ENCODE measurements around the gene ATF2. TPM values are rescaled to one million over a fixed set of nuclear protein-coding genes. Genes with fewer than 3 reads are reported as not detected.
A peak's percentile ranks its signal among the peaks of the same experiment; 100 is the strongest.

Gene ATF2
- total and polyA plus RNA-seq, 2 experiments from 2014 or later, result 23.0 to 53.5 TPM

DNA sequence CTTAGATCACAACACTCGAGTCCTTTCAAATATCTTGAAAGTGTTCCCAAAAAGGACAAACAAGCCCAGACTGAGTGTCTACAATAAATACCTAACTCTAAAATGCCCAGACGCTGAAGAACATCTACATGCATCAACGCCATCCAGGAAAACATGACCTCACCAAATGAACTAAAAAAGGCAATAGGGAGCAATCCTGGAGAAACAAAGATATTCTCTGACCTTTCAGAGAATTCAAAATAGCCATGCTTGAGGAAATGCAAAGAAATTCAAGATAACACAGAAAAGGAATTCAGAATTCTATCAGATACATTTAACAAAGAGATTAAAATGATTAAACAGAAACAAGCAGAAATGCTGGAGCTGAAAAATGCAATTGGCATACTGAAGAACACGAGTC, 101.6 kb downstream of the ATF2 start:
- H3K4me3 ChIP-seq, result no peak overlapping the region
- no peaks in the 10 kb centered on the region for H3K9me2 ChIP-seq (replicated peaks; ENCODE audit: insufficient read depth)
- H3K4me1 ChIP-seq (ENCODE audit: insufficient read depth), result no peaks in the 10 kb centered on the region
- H3K79me2 ChIP-seq, result no peaks in the 10 kb centered on the region
- no peak overlapping the region for H2AFZ ChIP-seq
- no peaks in the 10 kb centered on the region for H4K20me1 ChIP-seq (ENCODE audit: insufficient read depth, poor library complexity, severe bottlenecking)
- no peaks in the 10 kb centered on the region for H3K9me3 ChIP-seq (ENCODE audit: low read depth)
- H3K27ac ChIP-seq, result no peak overlapping the region
- no peaks in the 10 kb centered on the region for H3K36me3 ChIP-seq (replicated peaks; ENCODE audit: insufficient read depth, low read depth)
- H3K27me3 ChIP-seq, result no peaks in the 10 kb centered on the region
- DNase-seq (ENCODE audit: low spot score), result no peak
- WGBS (ENCODE audit: low lambda C conversion rate, missing lambda C conversion rate), result 97% methylated on average over 4 of the region's 4 CpGs
- TF ChIP-seq EZH2phosphoT487 (IDR thresholded peaks at IDR 0.05; ENCODE audit: low read depth, severe bottlenecking, unreplicated experiment) (no peak), CTCF (IDR thresholded peaks at IDR 0.05; ENCODE audit: poor library complexity) (no peak), EZH2 (IDR thresholded peaks at IDR 0.05; ENCODE audit: borderline replicate concordance) (no peak)
- no peak overlapping the region for H3K4me2 ChIP-seq

DNA sequence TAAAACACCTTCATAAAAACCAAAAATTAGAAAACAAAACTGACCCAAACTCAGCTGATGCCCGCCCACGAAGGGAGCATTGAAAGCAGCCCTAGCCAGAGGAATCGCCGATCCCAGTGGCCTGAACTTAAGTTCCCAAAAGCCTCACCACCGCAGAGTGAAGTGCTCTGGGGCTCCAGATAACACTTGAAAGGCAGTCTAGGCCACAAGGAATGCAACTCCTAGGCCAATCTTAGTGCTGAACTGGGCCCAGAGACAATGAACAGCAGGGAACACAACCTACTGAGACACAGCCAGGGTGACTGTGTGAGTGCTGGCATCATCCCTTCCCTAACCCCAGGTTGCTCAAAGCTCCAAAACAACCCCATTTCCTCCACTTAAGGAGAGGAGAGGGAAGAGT, 103.2 kb downstream of the ATF2 start:
- H3K27ac ChIP-seq, result no peak overlapping the region
- H2AFZ ChIP-seq, result no peak overlapping the region
- H3K4me2 ChIP-seq, result no peak overlapping the region
- H4K20me1 ChIP-seq (ENCODE audit: insufficient read depth, poor library complexity, severe bottlenecking), result no peaks in the 10 kb centered on the region
- H3K9me3 ChIP-seq (ENCODE audit: low read depth), result no peaks in the 10 kb centered on the region
- H3K9me2 ChIP-seq (replicated peaks; ENCODE audit: insufficient read depth), result no peaks in the 10 kb centered on the region
- no peaks in the 10 kb centered on the region for H3K4me1 ChIP-seq (ENCODE audit: insufficient read depth)
- TF ChIP-seq EZH2phosphoT487 (IDR thresholded peaks at IDR 0.05; ENCODE audit: low read depth, severe bottlenecking, unreplicated experiment) (no peak), CTCF (IDR thresholded peaks at IDR 0.05; ENCODE audit: poor library complexity) (no peak), EZH2 (IDR thresholded peaks at IDR 0.05; ENCODE audit: borderline replicate concordance) (no peak)
- H3K36me3 ChIP-seq (replicated peaks; ENCODE audit: insufficient read depth, low read depth), result no peaks in the 10 kb centered on the region
- DNase-seq (ENCODE audit: low spot score), result no peak
- 98% methylated on average over 5 of the region's 5 CpGs for WGBS (ENCODE audit: low lambda C conversion rate, missing lambda C conversion rate)
- H3K4me3 ChIP-seq, result no peak overlapping the region
- H3K27me3 ChIP-seq, result no peaks in the 10 kb centered on the region
- no peaks in the 10 kb centered on the region for H3K79me2 ChIP-seq

DNA sequence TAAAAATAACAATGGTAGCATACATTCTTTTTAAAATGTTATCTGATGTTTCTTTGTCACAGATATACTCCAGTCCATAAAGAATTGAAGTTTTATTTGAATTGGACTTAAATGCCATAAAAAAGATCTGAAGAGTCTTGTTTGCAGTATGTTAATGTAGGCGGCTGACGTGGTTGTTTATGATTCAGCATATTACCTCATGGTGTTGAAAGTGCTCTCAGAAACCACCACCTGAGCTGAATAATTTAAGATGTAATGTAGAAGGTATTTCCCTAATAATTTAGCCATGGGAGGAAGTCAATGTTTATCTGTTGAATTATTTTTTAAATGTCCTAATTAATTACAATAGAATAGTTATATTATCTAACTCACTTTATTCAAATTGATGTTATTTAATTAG, 104.3 kb downstream of the ATF2 start:
- peak; percentile 23 for DNase-seq (ENCODE audit: low spot score)
- peak overlapping the region; percentile 89 for H3K27ac ChIP-seq
- no peaks in the 10 kb centered on the region for H3K36me3 ChIP-seq (replicated peaks; ENCODE audit: insufficient read depth, low read depth)
- no peaks in the 10 kb centered on the region for H3K9me2 ChIP-seq (replicated peaks; ENCODE audit: insufficient read depth)
- H3K79me2 ChIP-seq, result no peaks in the 10 kb centered on the region
- 73% methylated on average over 2 of the region's 2 CpGs for WGBS (ENCODE audit: low lambda C conversion rate, missing lambda C conversion rate)
- H3K4me3 ChIP-seq, result no peak overlapping the region
- TF ChIP-seq EZH2phosphoT487 (IDR thresholded peaks at IDR 0.05; ENCODE audit: low read depth, severe bottlenecking, unreplicated experiment) (no peak), CTCF (IDR thresholded peaks at IDR 0.05; ENCODE audit: poor library complexity) (no peak), EZH2 (IDR thresholded peaks at IDR 0.05; ENCODE audit: borderline replicate concordance) (no peak)
- no peaks in the 10 kb centered on the region for H3K27me3 ChIP-seq
- no peaks in the 10 kb centered on the region for H3K4me1 ChIP-seq (ENCODE audit: insufficient read depth)
- H3K9me3 ChIP-seq (ENCODE audit: low read depth), result no peaks in the 10 kb centered on the region
- no peak overlapping the region for H3K4me2 ChIP-seq
- no peak overlapping the region for H2AFZ ChIP-seq
- no peaks in the 10 kb centered on the region for H4K20me1 ChIP-seq (ENCODE audit: insufficient read depth, poor library complexity, severe bottlenecking)
